Heart right ventricle (tissue), 16 donors: ENCODE data around the gene C12orf43. TPM values are rescaled to one million over a fixed set of nuclear protein-coding genes. Genes with fewer than 3 reads are reported as not detected.

Experiments used
- ATAC-seq, 8 donors: fragments of 200-7000 bp; cut with Tn5 transposase; one replicate each; pipeline ENCODE4 v1.9.1; 2020; ENCODE audit warnings: mild to moderate bottlenecking in 8 of 8, moderate library complexity in 8 of 8, moderate number of reproducible peaks in 1 of 8
- DNase-seq, 2 donors: peaks; one replicate each; pipeline ENCODE4 v3.0.0-alpha.2; 2020
- H3K27ac ChIP-seq, 10 donors: fragments of 200-600 bp; sonication (generic) in 2 of 10; one replicate each; pipeline versions ENCODE4 v1.5.0 to v1.8.0; 2020 to 2022; ENCODE audit warnings: mild to moderate bottlenecking in 3 of 10
- H3K27me3 ChIP-seq, 7 donors: fragments of 200-600 bp; one replicate each; pipeline ENCODE4 v1.8.0; 2021 to 2022; ENCODE audit warnings: mild to moderate bottlenecking in 2 of 7
- H3K36me3 ChIP-seq, 9 donors: fragments of 200-600 bp; sonication (generic) in 1 of 9; one replicate each; pipeline versions ENCODE4 v1.5.0 to v1.8.0; 2020 to 2022; ENCODE audit warnings: mild to moderate bottlenecking in 2 of 9
- H3K4me1 ChIP-seq, 9 donors: fragments of 200-600 bp; sonication (generic) in 1 of 9; one replicate each; pipeline versions ENCODE4 v1.5.0 to v1.8.0; 2020 to 2022; ENCODE audit warnings: mild to moderate bottlenecking in 4 of 9
- H3K4me3 ChIP-seq, 10 donors: fragments of 200-600 bp; sonication (generic) in 2 of 10; one replicate each; pipeline versions ENCODE4 v1.5.0 to v1.8.0; 2020 to 2022; ENCODE audit warnings: mild to moderate bottlenecking in 7 of 10, moderate library complexity in 2 of 10
- H3K9me3 ChIP-seq, 11 donors: fragments of 200-600 bp in 10 of 11; sonication (generic) in 2 of 11; one replicate each; pipeline versions ENCODE4 v1.5.0 to v1.8.0; 2013 to 2022; ENCODE audit warnings: mild to moderate bottlenecking in 2 of 11, control low read depth in 1 of 11, moderate library complexity in 1 of 11
- CTCF ChIP-seq, 9 donors: fragments of 200-600 bp; sonication (generic) in 2 of 9; IDR thresholded peaks; one replicate each; pipeline versions ENCODE4 v1.5.0 to v1.8.0; 2021 to 2022; ENCODE audit warnings: antibody characterized with exemption in 9 of 9, mild to moderate bottlenecking in 5 of 9, moderate library complexity in 1 of 9
- WGBS, 2 donors: extraction: QIAGEN DNeasy Blood & Tissue Kit; methylation state at CpG; one replicate each; pipeline ENCODE4 v1.1.7; 2013; ENCODE audit warnings: inconsistent platforms in 1 of 2; 5-methylcytosine and 5-hydroxymethylcytosine counted together
- intact Hi-C, 10 donors: fragments of 100-400 bp; cut with DNase I; formaldehyde crosslinking; loops; one replicate each; pipeline versions ENCODE4 v1.11.1 to v1.14.2; 2022
- polyA plus RNA-seq, 2 donors: library from polyadenylated mRNA; stranded (reverse); fragments of 200-250 nt; gene quantifications; one replicate each; pipeline ENCODE4 v1.2.3, GENCODE V29; 2013
- total RNA-seq, 10 donors: library from RNA; stranded (reverse); fragmentation: NEBNext Ultra II Directional in 3 of 10; extraction: Animal tissue kit (Norgen Biotek cat#: 25700) in 3 of 10; gene quantifications; one replicate each; pipeline versions ENCODE4 v1.2.1 to v1.2.4, GENCODE V29; 2021 to 2023
- donor health status: Arrhythmogenic right ventricular cardiomyopathy.
- donor health status: ischemic (EF 13 %, LVEDD 7.1; RV severe dilation, severe dysfunction).
- donor health status: healthy with polysubstance abuse.
- donor health status: DM: no; HTN: yes; CAD: no.
- donor health status: DM: no; HTN: no; CAD: no.
- donor health status: ischemic (EF 25% LVEDD 6.9; RV normal size, moderate dysfunction).
- donor health status: ischemic (EF 25% LVEDD 5.7; RV mildly dilated, moderate dysfunction).
- donor health status: healthy.
- donor health status: DM: yes; HTN: yes; CAD: no.
- donor health status: Ischemic cardiomyopathy.
- donor health status: ischemic (EF 35%, LVEDD 5.7; RV mildly dilated, moderate dysfunction).
- donor health status: nonischemic (EF 11% LVEDD 7.7; RV severe dilation, severe dysfunction).
- donor health status: DM: yes; HTN: yes; CAD: no.
- donor health status: PGD.
- donor health status: ischemic (EF 29% LVEDD 5.4; RV normal size, mild dysfunction).
- donor health status: nonischemic (EF 23%, LVEDD 6.1; RV moderate dilation, normal function).

The C12orf43 gene
- total and polyA plus RNA-seq, 12 donors = 5.7 to 11.4 (median 8.5) TPM

DNA sequence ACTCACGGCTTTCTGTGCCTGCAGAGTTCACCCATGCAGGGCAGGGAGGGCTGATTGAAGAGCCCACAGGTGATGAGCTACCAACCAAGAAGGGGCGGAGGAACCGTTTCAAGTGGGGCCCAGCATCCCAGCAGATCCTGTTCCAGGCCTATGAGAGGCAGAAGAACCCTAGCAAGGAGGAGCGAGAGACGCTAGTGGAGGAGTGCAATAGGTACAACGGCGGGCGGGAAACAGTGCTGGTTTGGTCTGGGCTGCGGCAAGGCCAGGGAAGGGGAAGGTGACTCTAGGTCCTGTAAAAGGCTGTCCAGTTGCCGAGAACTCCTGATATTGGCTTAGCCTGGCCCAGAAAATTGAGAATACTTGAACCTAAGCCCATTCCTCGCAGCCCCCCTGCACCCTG, 22.8 kb downstream of the C12orf43 start:
- no peak overlapping the region for H3K27ac ChIP-seq
- no peaks in the 10 kb centered on the region for H3K9me3 ChIP-seq
- 77 to 83% methylated on average over 11 of the region's 11 CpGs for WGBS, 2 donors
- intact Hi-C loops = loop anchor here in 1 of 10 donors (10.0 kb wide), 1 partner anchor 111 kb away; no protein-coding TSS in a partner anchor
- ATAC-seq (no peak), DNase-seq (no peak)
- H3K36me3 ChIP-seq = no peaks in the 10 kb centered on the region
- H3K27me3 ChIP-seq = peaks cover 0 to 10% (median 0%) of the 10 kb centered on the region in 7 donors
- no peaks in the 10 kb centered on the region for H3K4me1 ChIP-seq
- H3K4me3 ChIP-seq = no peak overlapping the region
- no peak for TF ChIP-seq CTCF (IDR thresholded peaks at IDR 0.05)

GRCh38 chr12:120992989-120993388, 23.3 kb downstream of the C12orf43 start:
- Histone ChIP-seq H3K9me3 (no peaks in the 10 kb centered on the region), H3K36me3 (no peaks in the 10 kb centered on the region), H3K27me3 (peaks cover 0 to 9% (median 0%) of the 10 kb centered on the region in 7 donors), H3K27ac (no peak overlapping the region), H3K4me1 (no peaks in the 10 kb centered on the region), H3K4me3 (no peak overlapping the region)
- ATAC-seq (no peak), DNase-seq (no peak)
- intact Hi-C loops = loop anchor here in 1 of 10 donors (10.0 kb wide), 1 partner anchor 112 kb away; no protein-coding TSS in a partner anchor
- TF ChIP-seq CTCF (IDR thresholded peaks at IDR 0.05) = no peak
- WGBS, 2 donors = 94 to 96% methylated on average over 1 of the region's 1 CpG

GRCh38 chr12:120991965-120992364, 24.3 kb downstream of the C12orf43 start:
- Histone ChIP-seq H3K4me3 (no peak overlapping the region), H3K36me3 (no peaks in the 10 kb centered on the region), H3K4me1 (no peaks in the 10 kb centered on the region), H3K9me3 (no peaks in the 10 kb centered on the region), H3K27ac (no peak overlapping the region), H3K27me3 (peaks cover 0 to 5% (median 0%) of the 10 kb centered on the region in 7 donors)
- ATAC-seq (no peak), DNase-seq (no peak)
- TF ChIP-seq CTCF (IDR thresholded peaks at IDR 0.05) = no peak
- intact Hi-C loops = loop anchor here in 1 of 10 donors (10.0 kb wide), 1 partner anchor 113 kb away; no protein-coding TSS in a partner anchor

DNA sequence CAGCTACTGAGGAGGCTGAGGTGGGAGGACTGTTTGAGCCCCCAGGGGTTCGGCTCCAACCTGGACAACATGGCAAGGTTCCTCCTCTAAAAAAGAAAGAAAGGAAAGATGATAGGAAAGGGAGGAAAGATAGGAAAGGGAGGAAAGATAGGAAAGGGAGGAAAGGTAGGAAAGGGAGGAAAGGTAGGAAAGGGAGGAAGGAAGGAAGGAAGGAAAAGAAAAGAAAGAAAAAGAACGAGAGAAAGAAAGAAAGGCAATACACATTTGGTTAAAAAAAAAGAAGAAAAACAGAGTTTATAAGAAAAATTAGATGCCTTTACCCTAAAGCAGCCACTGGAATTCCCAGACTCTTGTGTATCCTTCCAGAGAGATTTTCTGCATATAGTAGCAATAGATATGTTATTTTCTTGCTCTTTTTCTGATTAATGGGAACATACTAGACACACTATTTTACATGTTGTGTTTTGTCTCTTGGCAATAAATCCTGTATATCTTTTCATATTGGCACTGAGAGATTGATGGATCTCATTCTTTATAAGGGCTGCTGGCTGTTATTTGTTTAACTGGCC, 25.7 kb downstream of the C12orf43 start:
- H3K27me3 ChIP-seq = peaks cover 0 to 5% (median 0%) of the 10 kb centered on the region in 7 donors
- TF ChIP-seq CTCF (IDR thresholded peaks at IDR 0.05) = no peak
- no peaks in the 10 kb centered on the region for H3K36me3 ChIP-seq
- 58 to 68% methylated on average over 2 of the region's 2 CpGs for WGBS, 2 donors
- no peak overlapping the region for H3K4me3 ChIP-seq
- H3K9me3 ChIP-seq = no peaks in the 10 kb centered on the region
- no peak for DNase-seq
- no peaks in the 10 kb centered on the region for H3K4me1 ChIP-seq
- no peak overlapping the region for H3K27ac ChIP-seq
- no peak for ATAC-seq
- intact Hi-C loops = loop anchor here in 1 of 10 donors (10.0 kb wide), 1 partner anchor 114 kb away; no protein-coding TSS in a partner anchor
